GM13976 (cell line): ENCODE measurements around the gene ZBTB11.
"Not testable (repeated sequence)": the region's sequence is repeated elsewhere in the genome, so short reads cannot be mapped to it uniquely, and the experiment has no call there.

ENCODE experiments used
- DNase-seq: peaks from one replicate; pipeline ENCODE4 v3.0.0; 2012; ENCODE audit warnings: low spot score
- CTCF ChIP-seq: IDR thresholded peaks from 2 replicates; pipeline ENCODE4 v1.5.1; 2012; ENCODE audit warnings: borderline replicate concordance, mild to moderate bottlenecking; ENCODE audit not compliant: insufficient read depth; ENCODE audit errors: extremely low read depth, missing control alignments, control extremely low read depth
- in situ Hi-C: fragments of 300-500 bp; cut with MboI; formaldehyde crosslinking; loops from one replicate; pipeline ENCODE4 v1.12.0; 2022; ENCODE audit warnings: low sequenced_read_pairs, mixed read lengths, inconsistent platforms; ENCODE audit not compliant: unreplicated experiment

ZBTB11 gene

DNA sequence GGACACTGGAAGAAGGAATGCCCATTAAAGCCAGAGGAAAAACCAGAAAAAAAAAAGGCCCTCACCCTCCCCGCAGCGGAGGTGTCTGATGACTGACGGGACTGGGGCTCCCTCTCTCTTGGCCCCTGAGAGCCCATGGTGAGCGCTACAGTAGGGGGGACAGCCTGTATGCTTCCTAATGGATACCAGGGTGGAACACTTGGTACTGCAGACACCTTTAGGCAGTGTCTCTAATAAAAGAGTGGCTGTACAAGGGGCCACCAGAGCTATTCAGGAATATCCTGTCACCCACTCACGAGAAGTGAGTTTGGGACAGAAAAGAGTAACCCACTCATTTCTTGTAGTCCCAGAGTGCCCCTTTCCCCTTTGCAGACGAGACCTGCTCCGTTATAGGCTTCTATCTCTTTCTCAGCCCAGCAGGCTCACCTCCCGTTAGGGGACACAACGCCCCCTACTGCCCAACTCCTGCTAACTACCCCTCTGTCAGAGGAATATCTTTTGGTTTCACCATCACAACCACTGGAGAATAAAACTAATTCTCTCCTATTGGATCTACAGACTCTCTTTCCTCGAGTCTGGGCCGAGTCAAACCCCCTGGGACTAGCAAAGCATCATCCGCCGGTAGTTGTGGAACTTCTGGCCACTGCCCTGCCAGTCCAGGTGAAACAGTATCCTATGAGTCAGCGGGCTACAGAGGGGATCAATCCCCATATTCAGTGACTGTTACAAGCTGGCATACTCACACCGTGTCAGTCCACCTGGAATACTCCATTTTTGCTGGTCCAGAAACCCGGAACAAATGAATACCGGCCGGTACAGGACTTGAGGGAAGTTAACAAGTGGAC, 40.8 kb downstream of the ZBTB11 start:
- TF ChIP-seq CTCF = peak; percentile 48
- in situ Hi-C loops = no loop called here
- peak; percentile 68 for DNase-seq

- DNase-seq = no peak
- no peak for TF ChIP-seq CTCF
- in situ Hi-C loops = no loop called here
These were observed 41.6 kb downstream of the ZBTB11 start for GRCh38 chr3:101635345-101635744.

DNA sequence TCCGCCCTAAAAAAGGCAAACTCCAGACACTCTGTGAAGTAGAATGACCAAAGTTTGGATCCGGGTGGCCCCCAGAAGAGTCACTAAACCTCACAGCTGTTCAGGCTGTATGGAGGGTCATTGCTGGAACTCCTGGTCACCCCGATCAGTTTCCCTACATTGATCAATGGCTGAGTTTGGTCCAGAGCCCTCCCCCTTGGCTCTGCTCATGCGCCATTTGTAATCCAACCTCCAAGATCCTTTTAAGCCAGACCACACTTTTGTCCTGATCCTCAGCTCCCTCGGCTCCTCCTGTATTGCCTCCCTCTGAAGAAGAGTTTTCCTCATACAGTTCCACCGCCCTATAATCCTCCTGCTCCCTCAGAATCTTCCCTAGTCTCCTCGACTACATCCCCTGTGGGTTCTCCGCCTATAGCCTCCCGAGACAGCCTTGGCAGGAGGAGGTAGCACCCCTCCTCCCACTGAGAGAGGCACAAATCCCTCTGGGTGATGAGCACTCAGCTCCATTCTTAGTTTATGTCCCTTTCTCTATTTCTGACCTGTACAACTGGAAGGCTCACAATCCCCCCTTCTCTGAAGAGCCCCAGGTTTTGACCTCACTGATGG, 42.2 kb downstream of the ZBTB11 start:
- no peak for TF ChIP-seq CTCF
- in situ Hi-C loops = no loop called here
- DNase-seq = no peak

DNA sequence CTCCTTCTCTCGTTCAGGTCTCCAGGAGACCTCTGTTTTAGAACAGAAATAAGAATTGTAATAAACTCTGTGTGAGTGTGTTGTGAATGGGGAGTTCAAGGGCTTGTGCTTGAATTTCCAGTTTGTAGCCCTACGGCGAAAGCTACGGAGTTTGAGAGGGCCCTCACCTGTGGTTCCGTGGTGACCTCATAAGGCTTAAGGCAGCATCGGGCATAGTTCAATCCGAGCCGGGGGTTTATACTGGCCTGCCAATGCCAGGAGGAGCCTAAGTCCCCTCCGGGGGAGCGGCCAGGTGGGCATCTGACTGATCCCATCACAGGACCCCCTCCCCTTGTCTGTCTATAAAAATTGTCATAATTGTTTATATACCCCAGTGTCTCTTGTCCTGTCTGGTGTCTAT, 43.7 kb downstream of the ZBTB11 start:
- in situ Hi-C loops = no loop called here
- TF ChIP-seq CTCF = no peak
- no peak for DNase-seq

- in situ Hi-C loops = no loop called here
- no peak for TF ChIP-seq CTCF
- no peak for DNase-seq
These were observed 44.3 kb downstream of the ZBTB11 start for GRCh38 chr3:101632586-101632985.

DNA sequence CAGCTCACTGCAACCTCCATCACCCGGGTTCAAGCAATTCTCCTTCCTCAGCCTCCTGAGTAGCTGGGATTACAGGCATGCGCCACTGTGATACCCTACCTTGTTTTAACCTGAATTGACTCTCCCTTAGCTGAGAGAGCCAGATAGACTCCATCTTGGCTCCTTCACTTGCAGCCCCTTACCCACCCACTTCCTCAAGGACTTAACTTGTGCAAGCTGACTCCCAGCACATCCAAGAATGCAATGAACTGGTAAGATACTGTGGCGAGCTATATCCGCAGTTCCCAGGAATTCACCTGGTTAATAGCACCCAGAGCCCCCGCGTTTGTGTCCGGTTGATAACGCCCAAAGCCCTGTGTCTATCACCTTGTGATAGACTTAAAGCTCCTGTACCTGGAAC, 45.0 kb downstream of the ZBTB11 start:
- in situ Hi-C loops, DNase-seq: not testable (repeated sequence)

GRCh38 chr3:101631098-101631796, 45.7 kb downstream of the ZBTB11 start:
- in situ Hi-C loops = no loop called here

More at GRCh38 chr3:101631098-101631796, 45.7 kb downstream of the ZBTB11 start:
- no peak for TF ChIP-seq CTCF
- DNase-seq = no peak
